GM13976 (cell line): ENCODE results near the gene GAMT.

Source experiments
- DNase-seq: peaks from one replicate; pipeline ENCODE4 v3.0.0; 2012; ENCODE audit warnings: low spot score
- CTCF ChIP-seq: IDR thresholded peaks from 2 replicates; pipeline ENCODE4 v1.5.1; 2012; ENCODE audit warnings: borderline replicate concordance, mild to moderate bottlenecking; ENCODE audit not compliant: insufficient read depth; ENCODE audit errors: extremely low read depth, missing control alignments, control extremely low read depth
- in situ Hi-C: fragments of 300-500 bp; cut with MboI; formaldehyde crosslinking; loops from one replicate; pipeline ENCODE4 v1.12.0; 2022; ENCODE audit warnings: low sequenced_read_pairs, mixed read lengths, inconsistent platforms; ENCODE audit not compliant: unreplicated experiment

Gene GAMT

DNA sequence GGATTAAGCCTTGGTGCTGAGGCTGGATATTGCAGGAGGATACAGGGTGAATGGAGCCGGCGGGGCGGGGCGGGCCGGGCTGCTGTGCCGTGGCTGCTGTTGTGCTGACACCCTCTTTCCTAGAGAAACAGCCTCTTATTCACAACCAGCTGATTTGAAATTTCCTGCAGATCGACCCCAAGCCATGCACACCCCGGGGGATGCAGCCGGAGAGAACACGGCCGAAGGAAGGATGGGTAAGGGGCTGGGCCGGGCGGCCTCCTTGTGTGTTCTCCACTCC is 17.1 kb upstream of the GAMT start:
- no peak for DNase-seq
- in situ Hi-C loops: no loop called here
- no peak for TF ChIP-seq CTCF

DNA sequence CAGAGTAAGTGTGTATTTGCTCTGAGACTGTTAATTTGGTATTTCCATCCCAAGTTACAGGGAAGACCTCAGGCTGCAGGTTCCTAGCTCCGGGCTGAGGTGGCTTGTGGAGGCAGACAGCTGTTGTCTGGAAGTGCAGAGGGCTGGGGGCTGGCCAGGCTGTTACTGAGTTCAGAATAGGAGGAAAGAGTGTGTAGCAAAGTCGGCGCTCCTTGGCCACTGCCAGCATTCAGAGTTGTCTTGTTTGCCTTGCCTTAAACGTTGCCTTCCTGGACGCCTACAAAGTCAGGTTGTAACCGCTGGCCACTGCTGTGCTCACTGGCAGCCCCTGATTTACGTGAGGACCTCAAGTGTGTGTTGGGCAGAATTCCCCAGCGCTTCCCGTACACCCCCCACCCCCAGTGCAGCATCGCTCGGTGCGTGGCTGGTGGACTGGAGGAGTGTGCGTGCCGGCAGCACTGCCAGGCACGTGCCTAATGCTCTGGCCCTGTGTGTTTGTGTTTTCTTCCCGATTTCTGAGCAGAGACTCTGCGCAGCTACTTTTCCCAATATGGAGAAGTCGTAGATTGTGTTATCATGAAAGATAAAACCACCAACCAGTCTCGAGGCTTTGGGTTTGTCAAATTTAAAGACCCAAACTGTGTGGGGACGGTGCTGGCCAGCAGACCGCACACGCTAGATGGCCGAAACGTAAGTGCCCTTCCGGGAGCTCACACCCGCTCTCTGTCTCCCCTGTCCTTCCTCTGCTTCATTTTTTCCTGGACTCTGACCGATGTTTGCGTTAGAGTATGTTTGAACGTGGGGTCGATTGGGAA is 16.5 kb upstream of the GAMT start:
- in situ Hi-C loops: no loop called here
- no peak for TF ChIP-seq CTCF
- DNase-seq: no peak

GRCh38 chr19:1417145-1417544 is 15.8 kb upstream of the GAMT start:
- in situ Hi-C loops: no loop called here
- no peak for DNase-seq
- TF ChIP-seq CTCF: no peak

GRCh38 chr19:1416014-1416841 is 14.9 kb upstream of the GAMT start:
- no peak for TF ChIP-seq CTCF
- in situ Hi-C loops: no loop called here
- DNase-seq: no peak

DNA sequence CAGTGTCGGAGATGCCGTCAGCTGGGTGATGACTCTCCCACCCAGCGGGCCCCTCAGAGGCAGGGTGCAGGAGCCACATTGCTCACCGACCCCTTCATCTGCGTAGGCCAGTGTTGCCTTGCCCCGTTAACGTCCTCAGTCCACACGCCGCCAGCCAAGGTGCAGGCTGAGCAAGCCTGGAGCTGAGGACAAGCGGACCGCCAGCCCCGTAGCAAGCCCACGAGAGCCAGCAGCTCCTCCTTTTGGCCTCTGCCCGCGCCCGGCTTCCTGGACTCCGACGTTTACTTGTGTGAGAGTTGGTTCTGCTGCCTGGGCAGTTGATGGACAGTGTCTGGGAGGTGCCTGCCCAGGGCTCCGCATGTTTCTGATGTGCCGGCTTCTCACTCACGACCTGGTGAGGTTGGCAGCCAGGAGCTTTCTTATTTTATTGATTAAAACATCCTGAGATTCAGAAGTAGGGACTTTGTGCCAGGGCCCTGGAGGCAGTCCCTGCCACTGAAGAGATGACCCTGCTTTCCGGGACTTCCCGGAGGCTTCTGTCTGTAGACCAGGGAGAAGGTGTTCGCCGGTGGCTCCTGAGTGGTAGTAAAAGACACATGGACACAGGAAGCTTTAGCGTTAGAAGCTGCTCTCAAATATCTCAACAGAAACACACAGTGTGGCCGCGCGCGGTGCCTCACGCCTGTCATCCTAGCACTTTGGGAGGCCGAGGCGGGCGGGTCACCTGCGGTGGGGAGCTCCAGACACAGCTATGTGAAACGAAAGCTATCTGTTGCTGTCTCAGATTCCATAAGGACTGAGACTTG is 11.9 kb upstream of the GAMT start:
- in situ Hi-C loops: no loop called here
- no peak for TF ChIP-seq CTCF

GRCh38 chr19:1412323-1412923 is 11.1 kb upstream of the GAMT start:
- DNase-seq: no peak
- no peak for TF ChIP-seq CTCF
- in situ Hi-C loops: no loop called here

More for the DNA sequence above, 11.9 kb upstream of the GAMT start:
- no peak for DNase-seq
